ENCODE results near the gene VPS37C. TPM values are rescaled to one million over a fixed set of nuclear protein-coding genes. Genes with fewer than 3 reads are reported as not detected.

The VPS37C gene
- polyA plus RNA-seq, 1 of the 3 experiments (the other 2 are of a cell fraction), result 15.2 TPM

DNA sequence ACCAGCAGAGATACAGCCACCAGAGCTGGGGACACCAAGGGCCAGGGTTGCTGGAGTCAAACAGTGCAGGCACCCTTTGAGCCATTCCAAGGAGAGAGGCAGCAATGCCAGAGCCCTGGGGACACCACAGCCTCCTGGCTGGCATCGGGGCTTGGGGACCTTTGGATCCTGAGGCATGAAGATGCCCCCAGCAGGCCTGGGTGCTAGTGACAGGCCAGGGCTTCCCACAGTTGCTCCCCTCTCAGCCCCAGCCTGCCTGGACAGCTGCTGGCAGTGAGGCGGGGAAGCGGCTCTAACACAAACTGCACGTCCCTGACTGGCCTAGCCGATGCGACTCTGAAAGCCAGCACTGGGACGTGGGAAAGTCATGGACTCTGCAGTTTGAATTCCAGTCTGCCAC, 56.3 kb downstream of the VPS37C start:
- Histone ChIP-seq H3F3A (replicated peaks; ENCODE audit: insufficient read depth) (peaks cover 3% of the 10 kb centered on the region), H3K4me1 (ENCODE audit: control insufficient read depth in 1 of 2, insufficient read depth in 2 of 2, low read depth in 1 of 2, low read length in 1 of 2) (no peaks in the 10 kb centered on the region; a peak in 1 of 4 replicates), H3K9ac (no peak overlapping the region), H4K20me1 (ENCODE audit: insufficient read depth) (no peaks in the 10 kb centered on the region), H3K27ac (ENCODE audit: low read depth in 2 of 2, low read length in 1 of 2) (no peak overlapping the region), H3K27me3 (ENCODE audit: insufficient read depth) (no peaks in the 10 kb centered on the region), H3K4me3 (ENCODE audit: low read depth in 2 of 2, low read length in 1 of 2) (no peak overlapping the region), H3K9me2 (no peaks in the 10 kb centered on the region), H2AFZ (ENCODE audit: low read depth) (no peak overlapping the region), H3K4me2 (no peak overlapping the region), H3K79me2 (ENCODE audit: insufficient read depth) (no peaks in the 10 kb centered on the region), H3K9me3 (no peaks in the 10 kb centered on the region), H3K36me3 (replicated peaks in 1 of 2; ENCODE audit: control insufficient read depth in 1 of 2, insufficient read depth in 2 of 2, low read length in 1 of 2) (no peaks in the 10 kb centered on the region)
- TF ChIP-seq CHD2 (IDR thresholded peaks at IDR 0.05; ENCODE audit: low read length, partially characterized antibody) (no peak), FOXJ3 (CRISPR knock-in tag; IDR thresholded peaks at IDR 0.05) (no peak), ELF1 (IDR thresholded peaks at IDR 0.05) (no peak)
- POLR2A ChIA-PET, result no interaction called here
- no peak for DNase-seq
- CTCF ChIA-PET, result no interaction called here
- WGBS (ENCODE audit: low lambda C conversion rate), result 68% methylated on average over 5 of the region's 7 CpGs

DNA sequence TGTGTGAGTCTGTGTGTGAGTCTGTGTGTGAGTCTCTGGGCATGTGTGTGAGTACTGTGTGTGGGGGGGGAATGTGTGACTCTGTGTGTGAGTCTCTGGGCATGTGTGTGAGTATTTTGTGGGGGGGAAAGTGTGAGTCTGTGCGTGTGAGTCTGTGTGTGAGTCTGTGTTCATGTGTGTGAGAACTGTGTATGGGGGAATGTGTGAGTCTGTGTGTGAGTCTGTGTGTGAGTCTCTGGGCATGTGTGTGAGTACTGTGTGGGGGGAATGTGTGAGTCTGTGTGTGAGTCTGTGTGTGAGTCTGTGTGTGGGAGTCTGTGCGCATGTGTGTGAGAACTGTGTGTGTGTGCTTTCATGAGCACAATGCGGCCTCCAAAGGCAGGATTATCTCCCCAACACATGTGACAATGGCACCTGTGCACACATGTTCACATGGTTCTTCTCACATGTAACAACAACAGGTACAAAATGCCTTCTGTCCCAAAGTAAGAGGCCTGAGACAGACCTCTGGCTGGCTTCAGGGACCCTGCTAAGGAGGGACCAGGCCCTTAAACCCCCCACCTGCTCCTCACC, 57.3 kb downstream of the VPS37C start:
- Histone ChIP-seq H2AFZ (ENCODE audit: low read depth) (no peak overlapping the region), H3K4me2 (no peak overlapping the region), H3K9me2 (no peaks in the 10 kb centered on the region), H3F3A (replicated peaks; ENCODE audit: insufficient read depth) (peaks cover 8% of the 10 kb centered on the region), H3K4me1 (ENCODE audit: control insufficient read depth in 1 of 2, insufficient read depth in 2 of 2, low read depth in 1 of 2, low read length in 1 of 2) (no peaks in the 10 kb centered on the region), H3K36me3 (replicated peaks in 1 of 2; ENCODE audit: control insufficient read depth in 1 of 2, insufficient read depth in 2 of 2, low read length in 1 of 2) (no peaks in the 10 kb centered on the region), H3K9me3 (no peaks in the 10 kb centered on the region), H3K9ac (no peak overlapping the region), H4K20me1 (ENCODE audit: insufficient read depth) (no peaks in the 10 kb centered on the region), H3K27me3 (ENCODE audit: insufficient read depth) (no peaks in the 10 kb centered on the region), H3K27ac (ENCODE audit: low read depth in 2 of 2, low read length in 1 of 2) (no peak overlapping the region), H3K79me2 (ENCODE audit: insufficient read depth) (no peaks in the 10 kb centered on the region), H3K4me3 (ENCODE audit: low read depth in 2 of 2, low read length in 1 of 2) (no peak overlapping the region)
- TF ChIP-seq, protein P1, sequence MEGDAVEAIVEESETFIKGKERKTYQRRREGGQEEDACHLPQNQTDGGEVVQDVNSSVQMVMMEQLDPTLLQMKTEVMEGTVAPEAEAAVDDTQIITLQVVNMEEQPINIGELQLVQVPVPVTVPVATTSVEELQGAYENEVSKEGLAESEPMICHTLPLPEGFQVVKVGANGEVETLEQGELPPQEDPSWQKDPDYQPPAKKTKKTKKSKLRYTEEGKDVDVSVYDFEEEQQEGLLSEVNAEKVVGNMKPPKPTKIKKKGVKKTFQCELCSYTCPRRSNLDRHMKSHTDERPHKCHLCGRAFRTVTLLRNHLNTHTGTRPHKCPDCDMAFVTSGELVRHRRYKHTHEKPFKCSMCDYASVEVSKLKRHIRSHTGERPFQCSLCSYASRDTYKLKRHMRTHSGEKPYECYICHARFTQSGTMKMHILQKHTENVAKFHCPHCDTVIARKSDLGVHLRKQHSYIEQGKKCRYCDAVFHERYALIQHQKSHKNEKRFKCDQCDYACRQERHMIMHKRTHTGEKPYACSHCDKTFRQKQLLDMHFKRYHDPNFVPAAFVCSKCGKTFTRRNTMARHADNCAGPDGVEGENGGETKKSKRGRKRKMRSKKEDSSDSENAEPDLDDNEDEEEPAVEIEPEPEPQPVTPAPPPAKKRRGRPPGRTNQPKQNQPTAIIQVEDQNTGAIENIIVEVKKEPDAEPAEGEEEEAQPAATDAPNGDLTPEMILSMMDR (IDR thresholded peaks at IDR 0.05), result no peak
- TF ChIP-seq YY1 (IDR thresholded peaks at IDR 0.05; ENCODE audit: low read depth) (no peak), RXRA (IDR thresholded peaks at IDR 0.05; ENCODE audit: borderline replicate concordance, low read depth) (no peak)
- 83% methylated on average over 3 of the region's 3 CpGs for WGBS (ENCODE audit: low lambda C conversion rate)
- no peak for DNase-seq
- ChIA-PET POLR2A (no interaction called here), CTCF (no interaction called here)

DNA sequence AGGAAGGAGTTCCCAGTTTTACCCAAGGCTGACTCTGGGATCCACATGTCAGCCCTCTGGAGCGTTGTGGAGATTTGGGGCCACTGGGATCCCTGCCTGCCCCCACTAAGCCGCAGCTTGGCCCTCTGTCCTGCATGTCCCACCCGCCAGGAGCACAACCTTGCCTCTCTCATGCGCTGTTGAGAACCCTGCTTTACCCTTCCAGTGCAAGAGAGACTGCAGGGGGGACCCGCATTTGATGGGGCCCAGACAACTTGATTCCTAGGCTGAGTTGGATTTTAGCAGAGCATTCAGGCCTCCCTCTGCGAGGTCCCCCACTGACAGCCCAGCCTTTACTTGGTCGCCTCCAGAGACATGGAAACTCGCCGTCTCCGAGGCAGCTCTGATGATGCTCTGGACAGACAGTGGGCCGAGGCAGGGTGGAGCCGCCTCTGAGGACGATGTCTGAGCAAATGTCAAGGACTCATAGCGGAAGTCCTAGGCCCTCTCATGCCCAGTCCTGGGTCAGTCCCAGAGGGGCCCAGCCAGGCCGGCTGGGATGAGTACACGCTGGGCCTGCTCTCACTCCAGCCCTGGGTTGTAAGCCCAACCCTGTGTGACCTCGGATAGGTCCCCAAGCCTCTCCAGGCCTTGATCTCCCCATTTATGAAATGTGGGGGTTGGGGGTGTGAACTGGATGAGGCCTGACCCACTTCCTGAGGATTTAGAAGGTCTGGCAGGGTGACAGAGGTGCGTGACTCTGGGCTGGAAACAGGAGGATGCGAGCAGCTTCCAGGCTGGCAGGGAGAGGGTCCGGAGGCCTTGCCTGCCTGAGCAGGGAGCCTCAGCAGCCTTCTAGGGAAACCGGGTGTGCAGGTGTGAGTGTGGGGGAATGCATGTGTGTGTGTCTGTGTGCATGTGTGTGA, 58.3 kb downstream of the VPS37C start:
- Histone ChIP-seq H3K4me1 (ENCODE audit: control insufficient read depth in 1 of 2, insufficient read depth in 2 of 2, low read depth in 1 of 2, low read length in 1 of 2) (no peaks in the 10 kb centered on the region), H3K4me2 (no peak overlapping the region), H3K79me2 (ENCODE audit: insufficient read depth) (no peaks in the 10 kb centered on the region), H3K36me3 (replicated peaks in 1 of 2; ENCODE audit: control insufficient read depth in 1 of 2, insufficient read depth in 2 of 2, low read length in 1 of 2) (no peaks in the 10 kb centered on the region), H2AFZ (ENCODE audit: low read depth) (no peak overlapping the region), H3K4me3 (ENCODE audit: low read depth in 2 of 2, low read length in 1 of 2) (no peak overlapping the region), H3K27me3 (ENCODE audit: insufficient read depth) (no peaks in the 10 kb centered on the region), H3K27ac (ENCODE audit: low read depth in 2 of 2, low read length in 1 of 2) (no peak overlapping the region), H4K20me1 (ENCODE audit: insufficient read depth) (no peaks in the 10 kb centered on the region), H3K9me3 (no peaks in the 10 kb centered on the region), H3K9ac (no peak overlapping the region), H3F3A (replicated peaks; ENCODE audit: insufficient read depth) (peaks cover 8% of the 10 kb centered on the region), H3K9me2 (no peaks in the 10 kb centered on the region)
- CTCF ChIA-PET, result no interaction called here
- POLR2A ChIA-PET, result no interaction called here
- TF ChIP-seq FOXJ3 (CRISPR knock-in tag; IDR thresholded peaks at IDR 0.05) (no peak), POLR2AphosphoS5 (IDR thresholded peaks at IDR 0.05; ENCODE audit: low read depth, low read length) (no peak), EP300 (IDR thresholded peaks at IDR 0.05; ENCODE audit: borderline replicate concordance in 1 of 2, low read depth in 1 of 2, low read length in 1 of 2) (no peak), FOSL2 (IDR thresholded peaks at IDR 0.05; ENCODE audit: borderline replicate concordance, low read depth) (no peak), RAD21 (IDR thresholded peaks at IDR 0.05; ENCODE audit: low read length) (no peak)
- 62% methylated on average over 12 of the region's 21 CpGs for WGBS (ENCODE audit: low lambda C conversion rate)
- no peak for DNase-seq
